ENCODE results near the gene MAFG.

The MAFG gene

GRCh38 chr17:81900181-81900820 lies 27.2 kb downstream of the MAFG start:
- TF ChIP-seq POLR2A (IDR thresholded peaks at IDR 0.05; ENCODE audit: low read depth, low read length), result no peak
- no peak for FAIRE-seq
- DNase-seq (ENCODE audit: insufficient read length, low spot score), result no peak

- no peak for TF ChIP-seq POLR2A (IDR thresholded peaks at IDR 0.05; ENCODE audit: low read depth, low read length)
- DNase-seq (ENCODE audit: insufficient read length, low spot score) (no peak), FAIRE-seq (no peak)
These were observed 27.9 kb downstream of the MAFG start for GRCh38 chr17:81899514-81900166.

- DNase-seq (ENCODE audit: insufficient read length, low spot score) (no peak), FAIRE-seq (no peak)
- 0 out of 2 replicates have a peak, but pooled peaks have one; percentile 11 for TF ChIP-seq POLR2A (IDR thresholded peaks at IDR 0.05; ENCODE audit: low read depth, low read length)
These were observed 28.6 kb downstream of the MAFG start for GRCh38 chr17:81898885-81899284.

- no peak for TF ChIP-seq POLR2A (IDR thresholded peaks at IDR 0.05; ENCODE audit: low read depth, low read length)
- FAIRE-seq, result no peak
- peak; percentile 90 for DNase-seq (ENCODE audit: insufficient read length, low spot score)
These were observed 29.3 kb downstream of the MAFG start for GRCh38 chr17:81898029-81898866.

- no peak for FAIRE-seq
- TF ChIP-seq POLR2A (IDR thresholded peaks at IDR 0.05; ENCODE audit: low read depth, low read length), result no peak
These were observed 32.1 kb downstream of the MAFG start for GRCh38 chr17:81895400-81895799.

GRCh38 chr17:81891303-81891552 lies 36.3 kb downstream of the MAFG start:
- no peak for FAIRE-seq
- TF ChIP-seq POLR2A (IDR thresholded peaks at IDR 0.05; ENCODE audit: low read depth, low read length), result no peak

More at GRCh38 chr17:81895400-81895799, 32.1 kb downstream of the MAFG start:
- no peak for DNase-seq (ENCODE audit: insufficient read length, low spot score)

GRCh38 chr17:81890447-81891302 lies 36.9 kb downstream of the MAFG start:
- DNase-seq (ENCODE audit: insufficient read length, low spot score) (no peak), FAIRE-seq (no peak)
- TF ChIP-seq POLR2A (IDR thresholded peaks at IDR 0.05; ENCODE audit: low read depth, low read length), result no peak

More at GRCh38 chr17:81891303-81891552, 36.3 kb downstream of the MAFG start:
- no peak for DNase-seq (ENCODE audit: insufficient read length, low spot score)

GRCh38 chr17:81889602-81890001 lies 37.9 kb downstream of the MAFG start:
- no peak for DNase-seq (ENCODE audit: insufficient read length, low spot score)
- TF ChIP-seq POLR2A (IDR thresholded peaks at IDR 0.05; ENCODE audit: low read depth, low read length), result no peak
- FAIRE-seq, result no peak

GRCh38 chr17:81888988-81889595 lies 38.4 kb downstream of the MAFG start:
- DNase-seq (ENCODE audit: insufficient read length, low spot score) (no peak), FAIRE-seq (no peak)
- TF ChIP-seq POLR2A (IDR thresholded peaks at IDR 0.05; ENCODE audit: low read depth, low read length), result no peak

- DNase-seq (ENCODE audit: insufficient read length, low spot score) (no peak), FAIRE-seq (no peak)
- TF ChIP-seq POLR2A (IDR thresholded peaks at IDR 0.05; ENCODE audit: low read depth, low read length), result no peak
These were observed 39.2 kb downstream of the MAFG start for GRCh38 chr17:81888105-81888987.

GRCh38 chr17:81885869-81886548 lies 41.5 kb downstream of the MAFG start:
- FAIRE-seq, result peak; percentile 27
- 0 out of 2 replicates have a peak, but pooled peaks have one; percentile 33 for TF ChIP-seq POLR2A (IDR thresholded peaks at IDR 0.05; ENCODE audit: low read depth, low read length)
- DNase-seq (ENCODE audit: insufficient read length, low spot score), result peak; percentile 94

GRCh38 chr17:81885454-81885853 lies 42.1 kb downstream of the MAFG start:
- no peak for TF ChIP-seq POLR2A (IDR thresholded peaks at IDR 0.05; ENCODE audit: low read depth, low read length)
- DNase-seq (ENCODE audit: insufficient read length, low spot score) (no peak), FAIRE-seq (no peak)
